Neutrophil (primary cell): Measurements from ENCODE around the gene FAM107A.

ENCODE experiments used
- H3K27ac ChIP-seq: fragments of 200-600 bp; sonication (generic); 2 replicates; pipeline ENCODE4 v1.5.1; 2016; ENCODE audit warnings: mild to moderate bottlenecking, moderate library complexity
- H3K27me3 ChIP-seq: fragments of 200-600 bp; sonication (generic); 2 replicates; pipeline ENCODE4 v1.6.0; 2016; ENCODE audit warnings: mild to moderate bottlenecking
- H3K36me3 ChIP-seq: fragments of 200-600 bp; sonication (generic); 2 replicates; pipeline ENCODE4 v1.5.1; 2017
- H3K4me1 ChIP-seq, 2 experiments: fragments of 200-600 bp in 1 of 2; sonication (generic) in 1 of 2; 1 replicate in 1 of 2; 2 replicates in 1 of 2; pipeline versions ENCODE4 v1.5.1 to v1.6.1; 2013 to 2016; ENCODE audit warnings: low read depth in 1 of 2, low read length in 1 of 2, mild to moderate bottlenecking in 1 of 2, moderate library complexity in 1 of 2; ENCODE audit not compliant: control insufficient read depth in 1 of 2, insufficient read depth in 1 of 2
- H3K4me3 ChIP-seq, 2 experiments: fragments of 200-600 bp in 1 of 2; sonication (generic) in 1 of 2; 1 replicate in 1 of 2; 2 replicates in 1 of 2; pipeline ENCODE4 v1.5.1; 2013 to 2016; ENCODE audit warnings: low read depth in 1 of 2, low read length in 1 of 2, mild to moderate bottlenecking in 1 of 2, moderate library complexity in 1 of 2
- H3K9me3 ChIP-seq: fragments of 200-600 bp; sonication (generic); 2 replicates; pipeline ENCODE4 v1.5.1; 2016
- CTCF ChIP-seq: fragments of 200-600 bp; sonication (generic); IDR thresholded peaks from 2 replicates; pipeline ENCODE4 v1.5.1; 2016; ENCODE audit warnings: antibody characterized with exemption

FAM107A gene

DNA sequence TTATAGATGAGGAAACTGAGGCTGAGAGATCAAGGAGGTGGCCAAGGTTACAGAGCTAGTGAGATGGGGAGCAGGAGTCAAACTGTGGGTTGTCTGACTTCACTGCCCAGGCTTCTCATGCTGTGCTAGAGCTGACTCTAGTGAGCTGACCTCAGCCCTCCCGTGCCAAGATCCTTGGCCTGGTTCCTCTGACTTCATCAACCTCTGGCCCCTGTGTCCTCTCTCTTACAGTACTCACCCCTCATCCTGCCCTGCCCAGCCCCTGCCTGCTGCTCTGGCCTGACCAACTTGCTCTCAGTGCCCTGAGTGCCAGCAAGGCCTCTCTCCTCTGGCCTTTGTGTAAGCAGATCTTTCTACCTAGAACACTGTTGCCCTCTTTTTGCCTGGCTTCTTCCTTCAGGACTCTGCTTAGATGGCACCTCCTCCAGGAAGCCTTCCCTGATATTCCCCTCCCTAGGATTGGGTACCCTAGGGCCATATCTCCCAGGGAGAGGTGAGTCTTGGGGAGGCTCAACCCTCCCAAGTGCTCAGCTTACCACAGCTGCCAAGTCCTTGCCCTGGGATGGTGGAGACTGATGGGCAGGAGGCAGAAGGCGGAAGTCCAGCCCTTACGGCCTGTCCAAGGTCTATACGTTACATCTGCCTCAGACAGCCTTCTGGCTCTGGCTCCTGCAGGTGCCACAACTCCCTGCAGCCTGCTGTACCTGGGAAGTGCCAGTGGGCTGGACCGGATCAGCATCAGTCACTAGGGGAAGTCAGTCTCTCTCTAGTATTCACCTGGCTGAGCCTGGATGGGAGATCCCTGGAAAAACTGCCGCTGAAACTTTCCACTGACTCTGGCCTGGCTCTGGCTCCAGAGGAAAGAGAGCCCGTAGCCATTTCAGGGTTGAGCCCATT, 36.3 kb upstream of the FAM107A start:
- Histone ChIP-seq H3K36me3 (no peaks in the 10 kb centered on the region), H3K4me1 (no peaks in the 10 kb centered on the region), H3K9me3 (no peaks in the 10 kb centered on the region), H3K4me3 (no peak overlapping the region), H3K27me3 (no peaks in the 10 kb centered on the region), H3K27ac (no peak overlapping the region)
- TF ChIP-seq CTCF = no peak

DNA sequence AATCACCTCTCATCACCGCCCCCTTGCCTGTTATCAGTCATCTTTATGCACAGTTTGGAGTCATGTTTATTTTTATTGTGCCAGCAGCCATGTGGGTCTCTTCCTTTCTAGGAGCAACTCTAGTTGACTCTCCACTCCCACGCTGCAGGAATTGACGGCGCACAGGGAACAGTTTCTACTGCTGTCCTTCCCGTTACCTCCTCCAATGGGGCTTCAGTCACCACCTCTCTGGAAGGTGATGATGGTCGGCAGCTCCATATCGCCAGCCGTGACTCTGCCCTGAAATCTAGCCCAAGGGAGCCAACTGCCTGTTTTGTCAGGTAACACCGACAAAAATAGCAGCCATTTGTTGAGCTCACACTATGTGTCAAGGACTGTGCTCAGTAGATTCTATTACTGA, 35.6 kb upstream of the FAM107A start:
- H3K27ac ChIP-seq = no peak overlapping the region
- no peaks in the 10 kb centered on the region for H3K4me1 ChIP-seq
- no peaks in the 10 kb centered on the region for H3K27me3 ChIP-seq
- no peaks in the 10 kb centered on the region for H3K9me3 ChIP-seq
- H3K4me3 ChIP-seq = no peak overlapping the region
- no peaks in the 10 kb centered on the region for H3K36me3 ChIP-seq
- TF ChIP-seq CTCF = no peak

- TF ChIP-seq CTCF = no peak
- Histone ChIP-seq H3K36me3 (no peaks in the 10 kb centered on the region), H3K9me3 (no peaks in the 10 kb centered on the region), H3K4me1 (no peaks in the 10 kb centered on the region), H3K27me3 (peaks cover 15% of the 10 kb centered on the region), H3K27ac (no peak overlapping the region), H3K4me3 (no peak overlapping the region)
Observed at GRCh38 chr3:58609990-58610389, 32.8 kb upstream of the FAM107A start.

GRCh38 chr3:58608648-58609047, 31.5 kb upstream of the FAM107A start:
- Histone ChIP-seq H3K4me1 (no peaks in the 10 kb centered on the region), H3K27me3 (peaks cover 20% of the 10 kb centered on the region), H3K27ac (no peak overlapping the region), H3K36me3 (no peaks in the 10 kb centered on the region), H3K4me3 (no peak overlapping the region), H3K9me3 (no peaks in the 10 kb centered on the region)
- no peak for TF ChIP-seq CTCF

DNA sequence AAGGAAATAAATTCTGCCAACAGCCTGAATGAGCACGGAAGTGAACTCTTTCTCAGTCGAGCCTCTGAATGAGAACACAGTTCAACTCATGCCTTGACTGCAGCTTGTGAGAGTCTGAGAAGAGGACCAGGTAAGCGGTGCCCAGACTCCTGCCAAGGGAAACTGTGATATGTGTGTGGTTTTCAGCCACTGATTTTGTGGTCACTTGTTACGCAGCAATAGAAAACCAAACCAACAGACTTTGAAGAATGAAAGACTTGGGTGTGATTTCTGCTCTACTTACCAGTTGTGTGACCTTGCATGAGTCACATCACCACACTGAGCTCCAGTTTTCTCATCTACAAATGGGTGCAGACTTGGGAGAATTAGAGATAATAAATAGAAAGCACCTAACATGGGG, 30.6 kb upstream of the FAM107A start:
- no peak for TF ChIP-seq CTCF
- Histone ChIP-seq H3K4me1 (no peaks in the 10 kb centered on the region), H3K27ac (no peak overlapping the region), H3K36me3 (no peaks in the 10 kb centered on the region), H3K27me3 (peaks cover 20% of the 10 kb centered on the region), H3K9me3 (no peaks in the 10 kb centered on the region), H3K4me3 (no peak overlapping the region)
